RKO (cell line): ENCODE measurements around the gene TRIP4.
A peak's percentile ranks its signal among the peaks of the same experiment; 100 is the strongest.
"Not testable (repeated sequence)": the region's sequence is repeated elsewhere in the genome, so short reads cannot be mapped to it uniquely, and the experiment has no call there.

Experiments
- DNase-seq: peaks from one replicate; pipeline ENCODE4 v3.0.0-alpha.2; 2016; ENCODE audit warnings: low spot score

Gene TRIP4

GRCh38 chr15:64381000-64381751, 6.5 kb upstream of the TRIP4 start, which contains the start of gene PCLAF:
PCLAF (minus strand) TSS chr15:64381441; CDS start chr15:64381371, 70 bp downstream.
- DNase-seq, result peak; percentile 98

- no peak for DNase-seq
Measured at GRCh38 chr15:64383760-64384159, 3.9 kb upstream of the TRIP4 start.

- DNase-seq, result no peak
Measured at GRCh38 chr15:64386291-64386690, 1.3 kb upstream of the TRIP4 start.

GRCh38 chr15:64389036-64389435, 1.4 kb downstream of the TRIP4 start:
- no peak for DNase-seq

GRCh38 chr15:64392471-64392870, 4.8 kb downstream of the TRIP4 start:
- not testable (repeated sequence) for DNase-seq

GRCh38 chr15:64396789-64397188, 9.2 kb downstream of the TRIP4 start:
- no peak for DNase-seq

GRCh38 chr15:64398575-64398974, 10.9 kb downstream of the TRIP4 start:
- DNase-seq, result no peak

GRCh38 chr15:64400583-64400982, 12.9 kb downstream of the TRIP4 start:
- no peak for DNase-seq

GRCh38 chr15:64412216-64412615, 24.6 kb downstream of the TRIP4 start:
- no peak for DNase-seq

- DNase-seq, result no peak
Measured at GRCh38 chr15:64422697-64423096, 35.1 kb downstream of the TRIP4 start.

- no peak for DNase-seq
Measured at GRCh38 chr15:64423970-64424369, 36.3 kb downstream of the TRIP4 start.

GRCh38 chr15:64425221-64425620, 37.6 kb downstream of the TRIP4 start:
- no peak for DNase-seq

GRCh38 chr15:64426845-64427465, 39.3 kb downstream of the TRIP4 start:
- DNase-seq, result peak; percentile 53

GRCh38 chr15:64429448-64429847, 41.8 kb downstream of the TRIP4 start:
- no peak for DNase-seq

- no peak for DNase-seq
Measured at GRCh38 chr15:64430000-64430735, 42.5 kb downstream of the TRIP4 start.

- no peak for DNase-seq
Measured at GRCh38 chr15:64437982-64438381, 50.3 kb downstream of the TRIP4 start.

- DNase-seq, result no peak
Measured at GRCh38 chr15:64438653-64439447, 51.2 kb downstream of the TRIP4 start.

GRCh38 chr15:64441852-64442251, 54.2 kb downstream of the TRIP4 start:
- no peak for DNase-seq

- DNase-seq, result no peak
Measured at GRCh38 chr15:64443016-64443415, 55.4 kb downstream of the TRIP4 start.

- DNase-seq, result peak; percentile 25
Measured at GRCh38 chr15:64443747-64444621, 56.3 kb downstream of the TRIP4 start.

GRCh38 chr15:64444836-64445235, 57.2 kb downstream of the TRIP4 start:
- DNase-seq, result no peak
